Muscle of back (tissue), 13 donors: ENCODE measurements around the gene ATP6V0E1. TPM values are rescaled to one million over a fixed set of nuclear protein-coding genes. Genes with fewer than 3 reads are reported as not detected.

Experiments
- DNase-seq, 3 donors: peaks; one replicate each; pipeline versions ENCODE4 v3.0.0 to v3.0.0-alpha.2; 2013
- long read RNA-seq, 9 donors: transcript quantifications; one replicate each; lab custom pipeline, GENCODE V29; 2026
- polyA plus RNA-seq, 10 donors: library from polyadenylated mRNA; unstranded; fragments of 120-200 nt; gene quantifications; one replicate each; pipeline ENCODE4 v1.2.1, GENCODE V29; 2013; ENCODE audit not compliant: insufficient read length in 10 of 10

The ATP6V0E1 gene
- 100 to 1,000 TPM in 6 of 10 donors, 10 to 100 TPM in 4; 88.1 to 115 (median 101) TPM for polyA plus RNA-seq
- long read RNA-seq, donor 1, transcript ATP6V0E1-203 (4 exons, 1,433 nt): major isoform, 53 of 53 reads
- long read RNA-seq, donor 1, partial matches to known transcripts: 0 of 53 reads
- long read RNA-seq, donor 1, other reads (novel, unspliced or antisense): 0 of 53 reads
- long read RNA-seq, donor 2, transcript ATP6V0E1-203 (4 exons, 1,433 nt): major isoform, 41 of 52 reads
- long read RNA-seq, donor 2, partial matches to known transcripts: 10 of 52 reads
- long read RNA-seq, donor 2, other reads (novel, unspliced or antisense): 0 of 52 reads
- long read RNA-seq, donor 3: 0 reads
- long read RNA-seq, donor 4, transcript ATP6V0E1-203 (4 exons, 1,433 nt): major isoform, 63 of 65 reads
- long read RNA-seq, donor 4, partial matches to known transcripts: 0 of 65 reads
- long read RNA-seq, donor 4, other reads (novel, unspliced or antisense): 0 of 65 reads
- long read RNA-seq, donor 5, transcript ATP6V0E1-203 (4 exons, 1,433 nt): major isoform, 61 of 62 reads
- long read RNA-seq, donor 5, partial matches to known transcripts: 0 of 62 reads
- long read RNA-seq, donor 5, other reads (novel, unspliced or antisense): 0 of 62 reads
- long read RNA-seq, donor 6, transcript ATP6V0E1-203 (4 exons, 1,433 nt): major isoform, 62 of 64 reads
- long read RNA-seq, donor 6, partial matches to known transcripts: 0 of 64 reads
- long read RNA-seq, donor 6, other reads (novel, unspliced or antisense): 0 of 64 reads
- long read RNA-seq, donor 7, transcript ATP6V0E1-203 (4 exons, 1,433 nt): major isoform, 55 of 56 reads
- long read RNA-seq, donor 7, partial matches to known transcripts: 0 of 56 reads
- long read RNA-seq, donor 7, other reads (novel, unspliced or antisense): 0 of 56 reads
- long read RNA-seq, donor 8, transcript ATP6V0E1-203 (4 exons, 1,433 nt): major isoform, 48 of 63 reads
- long read RNA-seq, donor 8, partial matches to known transcripts: 14 of 63 reads
- long read RNA-seq, donor 8, other reads (novel, unspliced or antisense): 0 of 63 reads
- long read RNA-seq, donor 9, partial matches to known transcripts: 0 of 4 reads
- long read RNA-seq, donor 9, other reads (novel, unspliced or antisense): 0 of 4 reads

DNA sequence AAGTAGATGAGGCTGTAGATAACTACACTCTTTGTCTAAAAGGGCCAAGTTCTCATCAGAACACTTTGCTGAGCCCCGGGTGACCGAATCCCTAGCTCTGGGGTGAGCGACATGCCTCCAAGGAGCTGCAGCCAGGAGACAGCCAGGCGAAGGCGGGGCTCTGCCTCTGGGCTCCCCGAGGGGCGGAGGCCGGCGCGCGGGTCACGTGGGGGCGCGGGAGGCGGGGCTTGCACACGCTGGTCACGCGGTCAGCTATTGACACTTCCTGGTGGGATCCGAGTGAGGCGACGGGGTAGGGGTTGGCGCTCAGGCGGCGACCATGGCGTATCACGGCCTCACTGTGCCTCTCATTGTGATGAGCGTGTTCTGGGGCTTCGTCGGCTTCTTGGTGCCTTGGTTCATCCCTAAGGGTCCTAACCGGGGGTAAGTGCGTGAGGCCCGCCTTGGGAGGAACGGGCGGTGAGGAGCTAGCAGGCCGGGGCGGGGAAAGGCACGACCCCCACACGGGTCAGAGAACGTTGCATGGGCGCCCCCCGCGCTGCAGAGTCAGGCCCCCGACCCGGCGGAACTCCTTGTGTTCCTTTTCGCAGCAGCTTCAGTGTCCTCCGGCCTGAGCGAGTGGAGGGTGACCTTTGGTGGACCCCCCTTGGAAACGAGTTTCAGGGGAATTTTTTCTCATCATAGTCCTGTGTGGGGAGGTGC lies at the start of gene ATP6V0E1:
TSS of gene ATP6V0E1 (plus strand) at position 230 of the 702 bp plus-strand sequence. CDS start at position 320, 90 bp downstream.
- DNase-seq: peak; percentile 93 to 98 (median 94)

DNA sequence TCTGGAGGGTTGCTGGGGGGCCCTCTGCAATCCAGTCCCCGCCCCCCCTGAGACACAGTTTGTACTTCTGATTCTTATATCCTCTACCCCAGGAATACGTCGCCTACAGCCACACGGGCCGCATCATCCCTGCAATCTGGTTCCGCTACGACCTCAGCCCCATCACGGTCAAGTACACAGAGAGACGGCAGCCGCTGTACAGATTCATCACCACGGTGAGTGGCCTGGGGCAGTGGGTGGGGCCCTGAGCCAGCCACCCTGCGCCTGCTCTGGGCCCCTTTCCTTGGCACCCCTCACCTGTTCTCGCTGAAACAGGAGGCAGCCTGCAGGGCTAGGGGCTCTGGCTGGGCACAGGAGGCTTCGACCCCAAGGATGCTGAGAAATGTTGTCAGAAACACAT lies 48.5 kb upstream of the ATP6V0E1 start:
- no peak for DNase-seq

DNA sequence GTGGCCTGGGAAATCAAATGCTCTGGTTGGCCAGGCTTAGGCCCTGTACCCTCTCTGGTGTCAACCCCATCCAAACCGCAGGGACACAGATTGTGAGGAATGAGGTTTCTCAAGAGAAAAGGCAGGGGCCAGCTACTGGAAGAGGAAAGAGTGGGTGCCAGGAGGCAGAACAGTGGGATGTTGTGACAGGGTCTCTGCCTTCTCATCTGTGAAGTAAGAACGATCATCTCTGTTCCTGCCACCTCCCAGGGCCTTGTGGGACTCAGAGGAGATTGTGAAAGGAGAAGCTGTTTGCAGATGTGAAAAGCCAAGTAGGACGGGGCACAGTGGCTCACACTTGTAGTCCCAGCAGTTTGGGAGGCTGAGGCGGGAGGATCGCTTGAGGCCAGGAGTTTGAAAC lies 47.2 kb upstream of the ATP6V0E1 start:
- DNase-seq: no peak

DNA sequence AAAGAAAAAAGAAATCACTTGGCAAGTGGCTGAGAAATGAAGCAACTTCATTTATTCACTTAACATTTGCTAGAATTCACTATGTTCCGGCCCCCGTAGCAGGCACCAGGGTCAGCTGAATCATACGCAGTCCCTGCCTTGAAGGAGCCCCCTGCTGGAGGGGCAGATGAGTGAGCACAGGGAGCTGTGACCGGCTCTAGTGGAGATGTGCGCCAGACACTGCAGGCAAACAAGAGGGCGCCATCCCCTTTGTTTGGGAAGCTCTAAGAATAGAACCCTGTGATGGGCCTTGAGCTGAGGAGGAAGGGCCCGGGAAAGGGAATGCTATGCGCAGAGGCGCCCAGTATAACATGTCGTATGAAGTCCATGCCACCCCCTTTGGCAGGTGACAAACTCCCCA lies 44.5 kb upstream of the ATP6V0E1 start:
- DNase-seq: no peak

DNA sequence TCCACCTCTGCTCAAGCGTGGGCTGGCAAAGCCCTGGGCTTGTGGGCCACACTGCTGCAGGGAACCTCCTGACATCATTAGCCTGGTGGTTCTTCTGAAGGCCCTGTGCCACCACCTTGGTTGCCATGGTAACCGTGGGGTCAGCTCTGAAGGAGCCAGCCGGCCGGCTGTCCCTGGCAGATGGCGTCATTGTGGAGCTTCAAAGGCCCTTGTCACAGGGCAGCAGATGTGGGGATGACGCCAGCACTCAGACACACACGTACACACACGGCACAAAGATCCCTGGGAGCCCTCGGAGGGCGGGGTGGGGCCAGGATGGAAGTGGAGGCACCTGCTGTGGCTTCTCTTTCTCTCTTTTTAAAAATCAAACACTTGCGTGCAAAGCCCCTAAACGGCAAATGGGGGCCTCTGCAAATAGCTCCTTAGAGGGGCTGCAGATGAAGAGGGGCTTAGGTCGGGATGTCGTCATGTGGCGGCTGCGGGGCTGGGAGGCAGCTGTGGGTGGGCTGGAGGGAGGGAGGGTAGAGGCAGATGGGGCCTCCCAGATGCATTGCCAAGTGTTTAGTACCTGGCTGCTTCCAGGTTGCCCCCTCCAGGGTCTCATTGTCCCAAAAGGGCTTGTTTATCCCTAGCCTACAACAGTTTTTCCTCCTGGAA lies 43.8 kb upstream of the ATP6V0E1 start:
- DNase-seq: peak in 1 of 3 donors; percentile 34

DNA sequence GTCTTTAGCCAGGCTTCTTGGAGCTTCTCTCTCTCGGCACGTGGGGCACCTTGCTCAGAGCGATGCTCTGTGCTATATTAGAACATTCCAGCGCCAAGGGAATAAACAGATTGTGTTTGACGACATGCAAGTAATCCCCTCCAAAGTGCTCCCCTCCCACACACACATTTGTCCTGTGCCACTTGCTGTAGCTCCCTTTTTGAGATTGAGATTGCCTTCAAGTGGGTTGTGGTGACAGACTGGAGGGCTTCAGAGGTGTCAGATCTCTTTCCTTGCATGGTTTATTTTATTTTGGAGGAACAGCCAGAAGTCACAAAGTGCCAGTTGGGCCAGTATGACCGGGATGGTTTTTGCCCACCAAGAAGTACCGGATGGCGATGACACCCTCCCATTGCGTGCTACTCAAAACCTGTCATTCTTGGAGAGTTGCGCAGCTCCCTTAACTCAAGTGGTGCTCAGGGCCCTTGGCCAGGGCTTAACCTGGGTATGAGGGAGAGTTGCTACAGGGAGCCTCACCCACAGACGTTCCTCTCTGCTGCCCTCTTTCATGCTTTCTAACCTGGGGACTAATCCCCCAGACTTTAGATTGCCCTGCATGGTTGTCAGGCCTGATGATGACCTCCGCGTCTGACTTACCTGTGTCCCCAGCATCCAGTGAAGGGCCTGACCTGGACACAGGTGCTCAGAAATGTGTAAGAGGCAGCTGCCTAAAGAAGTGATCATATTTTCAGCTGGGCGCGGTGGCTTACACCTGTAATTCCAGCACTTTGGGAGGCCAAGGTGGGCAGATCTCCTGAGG lies 43.1 kb upstream of the ATP6V0E1 start:
- DNase-seq: no peak

DNA sequence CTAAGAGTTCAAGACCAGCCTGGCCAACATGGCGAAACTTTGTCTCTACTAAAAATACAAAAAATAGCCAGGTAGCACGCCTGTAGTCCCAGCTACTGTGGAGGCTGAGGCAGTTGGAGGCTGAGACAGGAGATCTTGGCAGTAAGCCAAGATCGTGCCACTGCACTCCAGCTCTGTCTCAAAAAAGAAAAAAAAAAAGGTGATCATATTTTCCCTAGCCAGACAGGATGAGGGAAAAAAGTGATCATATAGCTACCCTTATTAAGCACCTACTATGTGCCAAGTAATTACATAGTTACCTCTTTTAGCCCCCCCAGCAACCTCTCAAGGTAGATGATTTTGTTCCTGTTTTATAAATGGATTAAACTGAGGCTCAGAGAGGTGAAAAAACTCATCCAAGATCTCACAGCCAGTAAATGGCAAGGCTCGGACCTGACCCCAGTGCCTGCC lies 42.5 kb upstream of the ATP6V0E1 start:
- no peak for DNase-seq

DNA sequence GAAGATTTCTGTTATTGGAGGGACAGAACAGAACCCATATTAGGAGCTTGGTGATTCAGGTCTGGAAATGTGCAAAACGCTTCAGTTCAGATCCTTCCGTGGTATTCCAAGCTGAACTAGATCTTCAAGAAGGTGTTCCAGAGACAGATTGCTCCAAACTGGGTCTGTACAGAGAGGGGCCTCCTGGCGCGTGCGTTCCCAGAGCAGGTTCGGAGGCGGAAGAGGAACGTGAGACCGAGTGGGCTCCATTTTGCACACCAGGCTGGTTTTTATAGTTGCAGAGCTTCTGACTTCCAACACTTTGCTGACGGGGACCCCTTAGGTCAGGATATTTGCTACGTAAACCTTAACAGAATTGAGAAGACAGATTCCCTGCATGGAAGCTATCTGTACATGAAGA lies 41.0 kb upstream of the ATP6V0E1 start:
- no peak for DNase-seq

DNA sequence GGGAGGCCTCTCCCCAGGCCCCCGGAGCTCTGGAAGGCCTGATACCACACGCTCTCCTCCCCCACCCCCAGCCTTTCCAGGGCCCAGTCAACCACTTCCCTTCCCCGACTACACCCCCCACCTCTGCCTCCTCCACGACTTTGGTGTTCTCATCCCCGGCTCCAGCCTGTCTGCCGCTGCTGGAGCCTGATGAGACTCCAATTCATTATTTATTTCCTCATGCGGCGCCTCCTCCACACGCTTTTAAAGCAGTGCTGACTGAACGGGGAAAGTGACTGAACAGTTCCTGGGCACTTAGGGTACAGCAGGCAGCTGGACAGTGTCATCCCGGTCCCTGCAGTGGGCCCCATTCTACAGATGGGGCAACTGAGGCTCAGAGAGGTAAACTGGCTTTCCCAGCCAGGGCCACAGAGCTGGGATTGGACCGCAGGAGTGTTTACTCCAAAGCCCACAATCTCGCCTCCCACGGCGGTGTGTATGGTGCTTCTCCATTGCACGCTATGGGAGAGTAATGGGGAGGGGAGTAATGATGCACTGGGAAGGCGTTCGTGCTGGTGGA lies 40.2 kb upstream of the ATP6V0E1 start:
- peak in 2 of 3 donors; percentile 63 to 94 for DNase-seq

DNA sequence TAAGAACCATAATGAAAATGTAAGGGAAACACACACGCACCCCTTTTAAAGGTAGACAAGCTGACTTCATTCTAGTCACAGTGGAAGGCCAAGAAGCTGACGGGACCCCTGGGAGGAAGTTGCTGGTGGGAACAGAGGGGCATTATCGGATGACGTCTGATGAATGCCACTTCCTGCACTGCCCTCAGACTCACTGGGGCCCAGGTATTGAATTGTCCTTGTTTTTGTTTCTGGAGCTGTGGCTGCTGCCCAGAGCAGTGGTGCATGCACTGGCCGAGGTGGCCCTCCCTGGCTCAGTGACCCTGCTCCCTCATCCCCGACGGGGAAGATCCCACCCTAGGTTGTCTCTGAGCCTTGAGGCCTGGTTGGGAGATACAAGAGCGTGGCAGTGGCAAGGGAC lies 39.7 kb upstream of the ATP6V0E1 start:
- no peak for DNase-seq

DNA sequence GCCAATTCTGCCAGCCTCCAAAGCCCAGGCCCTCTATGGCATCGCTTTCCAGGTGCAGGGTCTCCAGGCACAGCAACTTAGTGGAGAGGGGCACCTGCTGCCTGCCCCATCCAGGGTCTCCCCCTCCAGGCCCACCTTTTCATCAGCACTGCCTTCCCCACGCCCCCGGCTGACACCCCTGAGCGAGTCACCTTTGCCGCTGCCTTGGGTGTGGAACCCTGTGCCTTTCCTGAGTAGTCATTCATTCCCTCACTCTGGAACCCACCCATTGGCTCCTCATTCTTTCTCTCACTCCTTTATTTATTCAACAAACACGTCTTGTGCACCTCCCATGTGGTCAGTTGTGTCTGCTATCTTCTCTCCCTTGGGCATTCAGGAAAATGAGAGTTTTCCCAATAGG lies 38.8 kb upstream of the ATP6V0E1 start:
- no peak for DNase-seq

DNA sequence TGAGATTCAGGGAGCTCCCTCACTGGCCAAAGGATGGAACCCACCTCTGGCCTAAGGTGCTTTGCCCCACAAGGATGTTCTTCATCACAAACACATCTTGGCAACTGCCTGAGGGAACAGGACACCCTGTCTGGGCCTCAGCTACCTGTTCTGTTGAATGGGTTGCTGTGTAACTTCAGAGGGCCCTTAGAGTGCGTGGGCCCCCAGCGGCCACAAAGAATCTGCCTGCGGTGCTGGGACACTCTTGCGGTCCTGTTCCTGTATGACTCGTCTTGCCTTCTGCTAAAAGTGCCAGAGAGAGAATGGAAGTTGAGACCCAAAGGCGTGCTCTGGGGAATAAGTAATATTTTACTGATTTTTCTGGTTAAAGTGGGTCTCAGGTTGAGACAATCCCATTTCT lies 38.4 kb upstream of the ATP6V0E1 start:
- no peak for DNase-seq

DNA sequence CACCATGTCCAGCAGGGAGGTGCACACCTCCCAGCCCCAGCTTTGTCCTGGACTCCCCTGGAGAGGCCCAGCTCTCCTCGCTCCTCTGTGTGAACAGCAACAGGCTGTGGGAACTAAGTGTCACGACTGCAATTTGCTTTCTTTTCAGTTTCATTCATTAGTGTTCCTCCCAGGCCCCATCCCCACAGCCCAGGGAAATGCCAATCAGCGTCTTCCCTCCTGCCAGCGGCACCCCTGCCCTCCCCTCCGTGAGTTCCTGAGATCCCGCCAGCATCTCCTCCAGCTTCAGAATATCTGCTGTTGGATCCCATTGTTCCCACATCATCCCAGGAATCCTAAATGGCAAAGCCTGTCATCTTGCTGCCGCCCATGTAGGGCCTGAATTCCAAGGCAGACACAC lies 37.4 kb upstream of the ATP6V0E1 start:
- no peak for DNase-seq

DNA sequence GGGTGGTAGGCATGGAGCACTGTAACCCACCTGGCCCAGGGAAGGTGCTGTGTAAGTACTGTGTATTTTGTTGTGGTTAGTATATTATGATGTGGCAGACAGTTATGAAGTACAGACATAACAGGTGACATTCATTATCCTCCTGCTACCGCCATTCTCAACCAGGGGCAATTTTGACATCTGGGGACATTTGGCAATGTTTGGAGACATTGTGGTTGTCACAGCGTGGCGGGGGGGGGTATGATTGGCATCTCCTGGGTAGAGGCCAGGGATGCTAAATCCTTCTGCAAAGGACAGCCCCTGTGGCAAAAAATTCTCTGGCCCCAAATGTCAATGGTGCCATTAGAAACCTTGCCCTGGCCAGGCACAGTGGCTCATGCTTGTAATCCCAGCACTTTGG lies 34.1 kb upstream of the ATP6V0E1 start:
- no peak for DNase-seq

DNA sequence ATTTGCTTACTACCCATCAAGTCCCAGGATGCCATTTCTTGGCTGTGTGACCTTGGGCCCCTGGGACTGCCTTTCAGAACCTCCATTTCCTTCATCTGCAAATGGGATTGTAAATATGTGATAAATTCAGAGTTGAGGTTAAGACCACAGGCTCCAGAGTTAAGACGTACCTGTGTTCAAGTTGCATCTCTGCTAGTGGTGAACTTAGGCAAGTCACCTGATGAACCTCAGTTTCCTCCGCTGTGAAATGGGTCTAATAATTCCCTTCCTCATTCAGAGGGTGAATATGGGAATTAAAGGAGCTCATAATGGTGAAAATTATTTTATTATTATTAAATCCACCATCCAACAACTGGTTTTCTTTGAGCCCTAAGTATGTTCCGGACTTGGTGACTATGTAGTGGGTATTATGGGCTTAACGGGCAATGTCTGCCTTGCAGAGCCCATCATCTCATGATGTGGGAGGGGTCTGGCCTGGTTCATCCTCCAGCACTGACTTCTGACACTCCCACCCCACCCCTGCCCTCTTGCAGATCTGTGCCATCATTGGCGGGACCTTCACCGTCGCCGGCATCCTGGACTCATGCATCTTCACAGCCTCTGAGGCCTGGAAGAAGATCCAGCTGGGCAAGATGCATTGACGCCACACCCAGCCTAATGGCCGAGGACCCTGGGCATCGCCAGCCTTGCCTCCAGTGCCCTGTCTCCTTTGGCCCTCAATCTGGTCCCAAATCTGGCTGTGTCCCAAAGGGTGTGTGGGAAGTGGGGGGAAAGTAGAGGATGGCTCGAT lies 33.2 kb upstream of the ATP6V0E1 start:
- no peak for DNase-seq

DNA sequence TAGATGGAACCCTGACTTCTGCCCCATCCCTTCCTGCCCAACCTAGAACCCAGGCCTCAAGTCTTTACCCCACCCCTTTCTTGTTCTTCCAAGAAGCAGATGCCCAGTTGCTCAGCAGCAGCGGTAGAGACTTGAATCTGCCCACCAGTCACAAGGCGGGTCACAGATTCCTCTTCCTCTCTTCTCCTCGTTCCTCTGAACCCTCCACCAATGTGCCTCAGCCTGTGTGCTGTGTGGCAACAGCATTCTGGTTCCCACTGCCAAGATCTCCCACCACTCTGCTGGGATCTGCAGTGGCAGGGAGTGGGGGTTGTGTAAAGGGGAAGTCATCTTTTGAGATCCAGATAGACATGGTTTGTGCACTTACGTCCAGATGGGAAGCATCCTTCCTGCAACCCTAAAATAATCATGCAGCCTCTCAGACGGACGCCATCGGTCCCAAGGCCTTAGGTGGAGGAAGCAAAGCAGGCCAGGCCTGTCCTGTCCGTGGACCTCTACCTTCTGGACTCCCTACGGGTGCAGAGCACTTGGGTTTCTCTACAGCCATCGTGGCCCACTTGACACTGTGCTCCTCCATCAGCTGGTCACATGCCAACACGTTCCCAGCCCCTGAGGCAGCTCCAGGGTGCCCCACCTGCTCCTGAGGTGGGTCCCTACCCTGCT lies 32.1 kb upstream of the ATP6V0E1 start:
- DNase-seq: no peak

DNA sequence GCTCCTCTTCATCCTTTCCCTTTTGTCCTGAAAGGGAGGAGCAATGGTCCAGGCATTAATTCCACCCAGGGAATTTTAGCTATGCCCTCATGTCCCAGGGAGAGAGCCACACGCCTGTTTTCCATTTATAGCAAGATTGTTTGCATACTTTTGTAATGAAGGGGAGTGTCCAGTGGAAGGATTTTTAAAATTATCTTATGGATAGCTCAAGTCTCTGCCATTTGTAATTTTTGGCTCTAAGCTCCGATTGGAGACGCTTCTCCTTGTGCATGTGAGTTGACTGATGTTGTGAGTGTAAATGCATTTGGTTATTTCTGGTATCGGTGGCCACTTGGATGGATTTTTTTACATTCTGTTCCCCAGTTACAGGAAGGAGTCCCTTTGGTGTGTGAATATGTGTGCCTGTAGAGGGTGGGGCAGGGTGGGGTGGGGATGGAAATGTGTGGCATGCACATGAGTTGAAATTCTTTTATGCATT lies 31.5 kb upstream of the ATP6V0E1 start:
- DNase-seq: peak in 1 of 3 donors; percentile 76
